Gastroesophageal sphincter (tissue), 4 donors: ENCODE data around the gene ZFX. TPM values are rescaled to one million over a fixed set of nuclear protein-coding genes. Genes with fewer than 3 reads are reported as not detected.

Source experiments
- ATAC-seq: fragments of 150-250 bp; one replicate; pipeline ENCODE4 v1.9.1; 2016; ENCODE audit warnings: mild to moderate bottlenecking, moderate library complexity
- H3K27ac ChIP-seq, 4 donors: fragments of 200-600 bp; sonication (generic) in 3 of 4; 1 replicate in 3 of 4; 2 replicates in 1 of 4; pipeline ENCODE4 v1.5.1; 2016 to 2019
- H3K27me3 ChIP-seq: fragments of 200-600 bp; sonication (generic); one replicate; pipeline ENCODE4 v1.5.1; 2019
- H3K36me3 ChIP-seq, 2 donors: fragments of 200-600 bp; sonication (generic); one replicate each; pipeline ENCODE4 v1.5.1; 2019; ENCODE audit warnings: control low read depth in 1 of 2
- H3K4me1 ChIP-seq, 3 donors: fragments of 200-600 bp; sonication (generic); 1 replicate in 2 of 3; 2 replicates in 1 of 3; pipeline ENCODE4 v1.5.1; 2016 to 2019; ENCODE audit warnings: control low read depth in 2 of 3
- H3K4me3 ChIP-seq, 2 donors: fragments of 200-600 bp; sonication (generic); one replicate each; pipeline ENCODE4 v1.5.1; 2019; ENCODE audit warnings: mild to moderate bottlenecking in 1 of 2, moderate library complexity in 1 of 2
- H3K9me3 ChIP-seq, 3 donors: fragments of 200-600 bp; sonication (generic); one replicate each; pipeline ENCODE4 v1.5.1; 2017 to 2019; ENCODE audit warnings: control low read depth in 2 of 3
- EP300 ChIP-seq: sonication (generic); formaldehyde crosslinking; IDR thresholded peaks from one replicate; pipeline ENCODE4 v1.6.1; 2017; ENCODE audit warnings: antibody characterized with exemption, mild to moderate bottlenecking
- POLR2A ChIP-seq, 2 donors: fragments of 450-650 bp; IDR thresholded peaks; one replicate each; pipeline ENCODE4 v1.6.1; 2017; ENCODE audit warnings: antibody characterized with exemption in 2 of 2, mild to moderate bottlenecking in 2 of 2, moderate library complexity in 1 of 2
- POLR2AphosphoS5 ChIP-seq: sonication (generic); formaldehyde crosslinking; IDR thresholded peaks from one replicate; pipeline ENCODE4 v1.6.1; 2017; ENCODE audit warnings: antibody characterized with exemption
- WGBS, 2 donors: methylation state at CpG; one replicate each; pipeline ENCODE4 v1.1.5; 2018; ENCODE audit warnings: low coverage in 1 of 2; 5-methylcytosine and 5-hydroxymethylcytosine counted together
- total RNA-seq, 4 donors: library from RNA; depleted of rRNA; stranded (reverse); fragments of >200 nt; gene quantifications; one replicate each; pipeline ENCODE4 v1.1.0, GENCODE V29; 2016
- TF ChIP-seq, protein P1 (sequence below), 4 experiments: fragments of 200-600 bp in 2 of 4; fragments of 450-650 bp in 2 of 4; sonication (generic) in 1 of 4; IDR thresholded peaks; one replicate each; pipeline ENCODE4 v1.5.1; 2017 to 2019; ENCODE audit warnings: antibody characterized with exemption in 4 of 4, mild to moderate bottlenecking in 2 of 4, moderate library complexity in 2 of 4

Gene ZFX
- total RNA-seq, 4 donors from 2014 or later, result 59.6 to 94.3 (median 63.1) TPM

GRCh38 chrX:24215272-24215671, 65.7 kb downstream of the ZFX start:
- Histone ChIP-seq H3K27me3 (no peaks in the 10 kb centered on the region), H3K36me3 (peaks cover 0 to 28% of the 10 kb centered on the region in 2 donors), H3K27ac (no peak overlapping the region), H3K9me3 (no peaks in the 10 kb centered on the region), H3K4me1 (no peaks in the 10 kb centered on the region), H3K4me3 (no peak overlapping the region)
- no peak for ATAC-seq
- TF ChIP-seq POLR2AphosphoS5 (no peak), EP300 (no peak), POLR2A (IDR thresholded peaks at IDR 0.05) (no peak)
- TF ChIP-seq, protein P1, sequence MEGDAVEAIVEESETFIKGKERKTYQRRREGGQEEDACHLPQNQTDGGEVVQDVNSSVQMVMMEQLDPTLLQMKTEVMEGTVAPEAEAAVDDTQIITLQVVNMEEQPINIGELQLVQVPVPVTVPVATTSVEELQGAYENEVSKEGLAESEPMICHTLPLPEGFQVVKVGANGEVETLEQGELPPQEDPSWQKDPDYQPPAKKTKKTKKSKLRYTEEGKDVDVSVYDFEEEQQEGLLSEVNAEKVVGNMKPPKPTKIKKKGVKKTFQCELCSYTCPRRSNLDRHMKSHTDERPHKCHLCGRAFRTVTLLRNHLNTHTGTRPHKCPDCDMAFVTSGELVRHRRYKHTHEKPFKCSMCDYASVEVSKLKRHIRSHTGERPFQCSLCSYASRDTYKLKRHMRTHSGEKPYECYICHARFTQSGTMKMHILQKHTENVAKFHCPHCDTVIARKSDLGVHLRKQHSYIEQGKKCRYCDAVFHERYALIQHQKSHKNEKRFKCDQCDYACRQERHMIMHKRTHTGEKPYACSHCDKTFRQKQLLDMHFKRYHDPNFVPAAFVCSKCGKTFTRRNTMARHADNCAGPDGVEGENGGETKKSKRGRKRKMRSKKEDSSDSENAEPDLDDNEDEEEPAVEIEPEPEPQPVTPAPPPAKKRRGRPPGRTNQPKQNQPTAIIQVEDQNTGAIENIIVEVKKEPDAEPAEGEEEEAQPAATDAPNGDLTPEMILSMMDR (IDR thresholded peaks at IDR 0.05), result no peak
- 61% methylated on average over 2 of the region's 2 CpGs; no CpG with 5 or more reads in 1 of the 2 donors for WGBS, 2 donors

DNA sequence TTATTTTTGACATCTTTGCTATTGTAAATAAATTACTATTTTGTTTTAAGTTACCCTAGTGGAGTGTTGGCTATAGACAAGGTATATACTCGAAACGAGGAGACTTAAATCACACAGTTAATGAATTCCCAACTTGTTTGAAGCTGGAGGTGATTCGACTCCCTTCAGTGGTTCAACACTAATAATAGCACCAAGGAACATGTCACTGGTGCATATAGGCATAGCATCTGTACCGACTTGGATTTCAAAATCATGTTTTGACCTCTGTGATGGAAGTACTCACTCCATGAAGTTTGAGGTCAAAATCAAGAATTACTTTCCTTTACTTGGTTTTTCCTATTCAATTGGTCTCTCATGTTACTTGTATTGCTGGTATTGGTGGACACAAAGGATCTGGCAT, 66.5 kb downstream of the ZFX start:
- no peaks in the 10 kb centered on the region for H3K9me3 ChIP-seq
- H3K27me3 ChIP-seq, result no peaks in the 10 kb centered on the region
- no peak overlapping the region for H3K27ac ChIP-seq
- H3K4me3 ChIP-seq, result no peak overlapping the region
- no peaks in the 10 kb centered on the region for H3K4me1 ChIP-seq
- 86 to 95% methylated on average over 3 to 4 of the region's 4 CpGs for WGBS, 2 donors
- no peak for ATAC-seq
- H3K36me3 ChIP-seq, result peaks cover 0 to 20% of the 10 kb centered on the region in 2 donors
- TF ChIP-seq POLR2AphosphoS5 (no peak), EP300 (no peak), POLR2A (IDR thresholded peaks at IDR 0.05) (no peak)
- TF ChIP-seq, protein P1 (IDR thresholded peaks at IDR 0.05), result no peak

DNA sequence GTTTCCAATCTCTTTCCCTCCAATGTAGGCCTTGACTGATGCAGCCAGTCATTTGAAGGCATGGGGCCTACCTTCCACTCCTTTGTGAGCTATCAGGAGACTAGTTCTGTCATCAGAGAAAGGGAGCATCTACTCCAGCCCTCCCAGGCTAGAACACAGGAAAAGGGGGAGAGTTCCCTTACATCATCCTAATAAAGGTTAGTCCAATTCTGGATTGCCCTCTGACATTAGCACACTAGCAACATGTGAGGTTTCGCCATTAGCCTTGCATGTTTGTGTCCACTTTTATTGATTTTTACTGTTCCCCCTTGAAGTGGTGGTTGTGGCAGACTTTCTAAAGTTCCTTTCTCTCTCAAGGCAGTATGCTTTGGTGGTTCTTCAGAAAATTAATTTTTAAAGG, 67.3 kb downstream of the ZFX start:
- 100% methylated on average over 1 of the region's 1 CpG for WGBS, 2 donors
- H3K27me3 ChIP-seq, result no peaks in the 10 kb centered on the region
- peaks cover 0 to 12% of the 10 kb centered on the region in 2 donors for H3K36me3 ChIP-seq
- TF ChIP-seq, protein P1 (IDR thresholded peaks at IDR 0.05), result no peak
- TF ChIP-seq EP300 (no peak), POLR2AphosphoS5 (no peak), POLR2A (IDR thresholded peaks at IDR 0.05) (no peak)
- no peak overlapping the region for H3K4me3 ChIP-seq
- no peak for ATAC-seq
- no peak overlapping the region for H3K27ac ChIP-seq
- no peaks in the 10 kb centered on the region for H3K9me3 ChIP-seq
- H3K4me1 ChIP-seq, result no peaks in the 10 kb centered on the region

GRCh38 chrX:24219320-24219719, 69.8 kb downstream of the ZFX start:
- 80 to 100% methylated on average over 1 to 5 of the region's 8 CpGs for WGBS, 2 donors
- Histone ChIP-seq H3K4me1 (no peaks in the 10 kb centered on the region), H3K36me3 (no peaks in the 10 kb centered on the region), H3K27me3 (no peaks in the 10 kb centered on the region), H3K27ac (no peak overlapping the region), H3K4me3 (no peak overlapping the region), H3K9me3 (no peaks in the 10 kb centered on the region)
- no peak for ATAC-seq
- TF ChIP-seq, protein P1 (IDR thresholded peaks at IDR 0.05), result no peak
- no peak for TF ChIP-seq POLR2A (IDR thresholded peaks at IDR 0.05)
- TF ChIP-seq POLR2AphosphoS5, result no peak
- TF ChIP-seq EP300, result no peak

GRCh38 chrX:24221872-24222271, 72.3 kb downstream of the ZFX start:
- TF ChIP-seq POLR2A (IDR thresholded peaks at IDR 0.05) (no peak), POLR2AphosphoS5 (no peak), EP300 (no peak)
- TF ChIP-seq, protein P1 (IDR thresholded peaks at IDR 0.05), result no peak
- H3K27me3 ChIP-seq, result no peaks in the 10 kb centered on the region
- H3K4me1 ChIP-seq, result no peaks in the 10 kb centered on the region
- no peaks in the 10 kb centered on the region for H3K36me3 ChIP-seq
- ATAC-seq, result no peak
- no peak overlapping the region for H3K4me3 ChIP-seq
- no peak overlapping the region for H3K27ac ChIP-seq
- WGBS, 2 donors, result 40 to 75% methylated on average over 1 of the region's 5 CpGs
- no peaks in the 10 kb centered on the region for H3K9me3 ChIP-seq
